Endothelial cell of umbilical vein (primary cell): ENCODE results near the gene LMAN2. TPM values are rescaled to one million over a fixed set of nuclear protein-coding genes. Genes with fewer than 3 reads are reported as not detected.

ENCODE experiments used
- BruUV-seq: library from RNA; stranded (reverse); fragments of 400-500 nt; replicated peaks from 2 replicates; lab custom pipeline; 2021; lab: Mats Ljungman, UMichigan
- CTCF ChIA-PET: fragments of 300-600, 350-600 bp; sonication (Branson Sonifier 250); formaldehyde crosslinking; loops from one replicate; lab custom pipeline; 2021; ENCODE audit warnings: antibody characterized with exemption, inconsistent platforms; lab: Charles Lee
- POLR2A ChIA-PET: fragments of 300-600, 350-600 bp; sonication (Branson Sonifier 250); formaldehyde crosslinking; loops from one replicate; lab custom pipeline; 2021; ENCODE audit warnings: antibody characterized with exemption, inconsistent platforms; lab: Charles Lee
- DNase-seq: peaks from one replicate; pipeline ENCODE4 v3.0.0-alpha.2; 2011; ENCODE audit warnings: low read depth, low spot score
- FAIRE-seq: peaks from 2 replicates; lab custom pipeline; 2011; peaks lifted over from hg19 to GRCh38; lab: Jason Lieb, UNC
- H2AFZ ChIP-seq: 2 replicates; pipeline ENCODE4 v1.6.0; 2012; ENCODE audit warnings: low read depth, low read length, control low read depth, inconsistent platforms
- H3K27ac ChIP-seq: 2 replicates; pipeline ENCODE4 v1.5.1; 2011; ENCODE audit warnings: low read depth, mild to moderate bottlenecking, control low read depth, low read length, moderate library complexity; ENCODE audit not compliant: insufficient read depth
- H3K27me3 ChIP-seq, 2 experiments: 2 replicates each; pipeline versions ENCODE4 v1.6.0 to v1.6.1; 2011; ENCODE audit warnings: low read length in 2 of 2, mixed read lengths in 1 of 2; ENCODE audit not compliant: control insufficient read depth in 2 of 2, insufficient read depth in 2 of 2
- H3K36me3 ChIP-seq, 2 experiments: 2 replicates in 1 of 2; 3 replicates in 1 of 2; pipeline ENCODE4 v1.5.1; 2011; ENCODE audit warnings: low read length in 2 of 2, mild to moderate bottlenecking in 1 of 2, moderate library complexity in 1 of 2; ENCODE audit not compliant: control insufficient read depth in 2 of 2, insufficient read depth in 2 of 2; ENCODE audit errors: extremely low read depth in 1 of 2
- H3K4me1 ChIP-seq: 3 replicates; pipeline ENCODE4 v1.5.1; 2011; ENCODE audit warnings: mild to moderate bottlenecking, low read length; ENCODE audit not compliant: control insufficient read depth, insufficient read depth; ENCODE audit errors: extremely low read depth
- H3K4me2 ChIP-seq: 2 replicates; pipeline ENCODE4 v1.6.1; 2011; ENCODE audit warnings: low read length, control low read depth, mixed read lengths; ENCODE audit not compliant: insufficient read depth
- H3K4me3 ChIP-seq, 3 experiments: fragments of 200-600 bp in 1 of 3; sonication (generic), shearing (Covaris generic) in 1 of 3; replicated peaks in 1 of 3; 2 replicates each; pipeline ENCODE4 v1.5.1; 2011 to 2016; ENCODE audit warnings: control low read depth in 3 of 3, low read length in 3 of 3, mild to moderate bottlenecking in 2 of 3, inconsistent platforms in 1 of 3, low read depth in 1 of 3, moderate library complexity in 1 of 3; ENCODE audit not compliant: insufficient read depth in 1 of 3
- H3K79me2 ChIP-seq: 2 replicates; pipeline ENCODE4 v1.6.0; 2012; ENCODE audit warnings: low read length, inconsistent platforms; ENCODE audit not compliant: control insufficient read depth, insufficient read depth
- H3K9ac ChIP-seq: replicated peaks from 2 replicates; pipeline ENCODE3; 2011; ENCODE audit warnings: low read length, control low read depth; ENCODE audit not compliant: insufficient read depth; ENCODE audit errors: extremely low read depth
- H3K9me1 ChIP-seq: replicated peaks from 3 replicates; pipeline ENCODE4 v1.6.0; 2011; ENCODE audit warnings: mild to moderate bottlenecking, low read length; ENCODE audit not compliant: control insufficient read depth, insufficient read depth; ENCODE audit errors: extremely low read depth
- H3K9me3 ChIP-seq: replicated peaks from 2 replicates; pipeline ENCODE4 v1.5.1; 2012; ENCODE audit warnings: low read length, inconsistent platforms; ENCODE audit not compliant: control insufficient read depth, insufficient read depth
- H4K20me1 ChIP-seq: replicated peaks from 2 replicates; pipeline ENCODE3; 2011; ENCODE audit warnings: mild to moderate bottlenecking, low read length; ENCODE audit not compliant: control insufficient read depth, insufficient read depth; ENCODE audit errors: extremely low read depth
- FOS ChIP-seq: IDR thresholded peaks from 2 replicates; pipeline ENCODE4 v1.6.1; 2011; ENCODE audit warnings: mild to moderate bottlenecking, low read length, moderate library complexity, borderline replicate concordance; ENCODE audit not compliant: insufficient read depth
- GATA2 ChIP-seq: IDR thresholded peaks from 2 replicates; pipeline ENCODE4 v1.7.0; 2011; ENCODE audit warnings: low read depth, mild to moderate bottlenecking, moderate library complexity, mixed read lengths, low read length; ENCODE audit not compliant: insufficient read length, insufficient read depth
- JUN ChIP-seq: IDR thresholded peaks from 2 replicates; pipeline ENCODE4 v1.6.1; 2011; ENCODE audit warnings: borderline replicate concordance, low read depth; ENCODE audit not compliant: insufficient read length, insufficient read depth
- POLR2AphosphoS5 ChIP-seq: IDR thresholded peaks from 2 replicates; pipeline ENCODE4 v1.6.1; 2012; ENCODE audit warnings: low read depth, mild to moderate bottlenecking, control low read depth, low read length, moderate library complexity; ENCODE audit not compliant: insufficient read depth
- dilution Hi-C: fragments of 300-500 bp; cut with MboI; formaldehyde crosslinking; loops from one replicate; pipeline ENCODE4 v1.15.0; 2019; ENCODE audit warnings: low sequenced_read_pairs; ENCODE audit not compliant: extremely low pct_ligation_motif_present
- intact Hi-C: fragments of 100-400 bp; cut with micrococcal nuclease; formaldehyde crosslinking; loops from one replicate; pipeline ENCODE4 v1.10.0; 2022
- polyA plus RNA-seq, 4 experiments: library from polyadenylated mRNA; depleted of rRNA in 3 of 4; stranded (reverse) in 3 of 4; unstranded in 1 of 4; fragments of >200 nt; gene quantifications; 2 replicates each; pipeline versions ENCODE4 v1.2.1 to v1.2.3, GENCODE V29; 2011 to 2012; ENCODE audit warnings: missing spikeins in 1 of 4
- total RNA-seq: library from RNA; stranded (reverse); gene quantifications from 2 replicates; pipeline ENCODE4 v1.2.3, GENCODE V29; 2021
- TF ChIP-seq, protein P1 (sequence below): IDR thresholded peaks from 2 replicates; pipeline ENCODE4 v1.6.1; 2011; ENCODE audit not compliant: insufficient read depth, insufficient read length
- TF ChIP-seq, protein P2 (sequence below), 2 donors: IDR thresholded peaks; 1 replicate in 1 of 2; 2 replicates in 1 of 2; pipeline ENCODE4 v1.5.1; 2011; ENCODE audit warnings: low read length in 2 of 2, mild to moderate bottlenecking in 2 of 2, moderate library complexity in 2 of 2, control low read depth in 1 of 2, inconsistent platforms in 1 of 2, low read depth in 1 of 2; ENCODE audit not compliant: insufficient read depth in 1 of 2; ENCODE audit errors: extremely low read depth in 1 of 2

The LMAN2 gene
- total and polyA plus RNA-seq, 2 donors (not counting 3 experiments of a cell fraction or from before 2014, with no cell fraction given), result 151 to 370 TPM

DNA sequence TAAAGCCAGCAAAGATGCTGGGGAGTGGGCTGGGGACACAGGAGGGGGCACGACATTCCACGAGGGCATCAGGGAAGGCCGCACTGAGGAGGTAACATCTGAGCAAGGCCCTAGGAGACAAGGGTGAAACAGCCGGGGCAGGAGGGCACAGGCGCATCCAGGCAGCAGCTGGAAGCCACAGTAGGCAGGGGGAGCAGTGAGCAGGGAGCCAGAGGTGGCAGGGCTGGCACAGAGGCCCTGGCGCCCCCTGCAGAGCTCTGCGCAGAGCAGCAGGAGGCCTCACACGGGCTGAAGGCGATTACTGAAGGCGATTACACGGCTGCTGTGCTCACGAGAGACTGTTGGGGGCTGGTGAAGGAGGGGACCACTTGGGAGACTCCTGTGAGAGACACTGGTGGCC, 15.4 kb downstream of the LMAN2 start:
- ChIA-PET CTCF (interaction anchor here (0.7 to 2.4 kb wide), 7 partner anchors 9 to 221 kb away, joined by 3 to 7 read pairs (median 5); no protein-coding TSS in a partner anchor), POLR2A (no interaction called here)
- BruUV-seq, result no TSS peak
- Histone ChIP-seq H3K27ac (no peak overlapping the region), H2AFZ (no peak overlapping the region), H4K20me1 (no peaks in the 10 kb centered on the region), H3K4me1 (no peaks in the 10 kb centered on the region), H3K9me1 (no peaks in the 10 kb centered on the region), H3K27me3 (no peaks in the 10 kb centered on the region), H3K4me2 (no peak overlapping the region), H3K36me3 (peaks cover 0 to 61% of the 10 kb centered on the region in 2 experiments), H3K9me3 (no peaks in the 10 kb centered on the region), H3K79me2 (peaks cover 8% of the 10 kb centered on the region), H3K4me3 (no peak overlapping the region), H3K9ac (no peak overlapping the region)
- TF ChIP-seq FOS, result no peak
- no peak for TF ChIP-seq JUN
- TF ChIP-seq, protein P1, sequence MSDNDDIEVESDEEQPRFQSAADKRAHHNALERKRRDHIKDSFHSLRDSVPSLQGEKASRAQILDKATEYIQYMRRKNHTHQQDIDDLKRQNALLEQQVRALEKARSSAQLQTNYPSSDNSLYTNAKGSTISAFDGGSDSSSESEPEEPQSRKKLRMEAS, result no peak
- TF ChIP-seq, protein P2, sequence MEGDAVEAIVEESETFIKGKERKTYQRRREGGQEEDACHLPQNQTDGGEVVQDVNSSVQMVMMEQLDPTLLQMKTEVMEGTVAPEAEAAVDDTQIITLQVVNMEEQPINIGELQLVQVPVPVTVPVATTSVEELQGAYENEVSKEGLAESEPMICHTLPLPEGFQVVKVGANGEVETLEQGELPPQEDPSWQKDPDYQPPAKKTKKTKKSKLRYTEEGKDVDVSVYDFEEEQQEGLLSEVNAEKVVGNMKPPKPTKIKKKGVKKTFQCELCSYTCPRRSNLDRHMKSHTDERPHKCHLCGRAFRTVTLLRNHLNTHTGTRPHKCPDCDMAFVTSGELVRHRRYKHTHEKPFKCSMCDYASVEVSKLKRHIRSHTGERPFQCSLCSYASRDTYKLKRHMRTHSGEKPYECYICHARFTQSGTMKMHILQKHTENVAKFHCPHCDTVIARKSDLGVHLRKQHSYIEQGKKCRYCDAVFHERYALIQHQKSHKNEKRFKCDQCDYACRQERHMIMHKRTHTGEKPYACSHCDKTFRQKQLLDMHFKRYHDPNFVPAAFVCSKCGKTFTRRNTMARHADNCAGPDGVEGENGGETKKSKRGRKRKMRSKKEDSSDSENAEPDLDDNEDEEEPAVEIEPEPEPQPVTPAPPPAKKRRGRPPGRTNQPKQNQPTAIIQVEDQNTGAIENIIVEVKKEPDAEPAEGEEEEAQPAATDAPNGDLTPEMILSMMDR (IDR thresholded peaks at IDR 0.05; ENCODE audit: extremely low read depth in 1 of 2, insufficient read depth in 1 of 2, low read depth in 1 of 2, low read length in 2 of 2), result peak; percentile 52 to 73
- TF ChIP-seq GATA2, result no peak
- no peak for TF ChIP-seq POLR2AphosphoS5
- dilution Hi-C loops, result no loop called here
- intact Hi-C loops, result loop anchor here (1.0 kb wide), 1 partner anchor 18 kb away; no protein-coding TSS in a partner anchor
- DNase-seq (peak; percentile 31), FAIRE-seq (peak; percentile 18)
